Subcutaneous adipose tissue (tissue), 4 donors: ENCODE data around the gene CSNK1E. TPM values are rescaled to one million over a fixed set of nuclear protein-coding genes. Genes with fewer than 3 reads are reported as not detected.

Source experiments
- CTCF ChIP-seq: fragments of 450-650 bp; IDR thresholded peaks from one replicate; pipeline ENCODE4 v1.5.1; 2016; ENCODE audit warnings: low read depth, mild to moderate bottlenecking, control low read depth, antibody characterized with exemption, moderate library complexity
- total RNA-seq, 4 donors: library from RNA; depleted of rRNA; stranded (reverse); fragments of >200 nt; gene quantifications; one replicate each; pipeline ENCODE4 v1.1.0, GENCODE V29; 2016

The CSNK1E gene
- total RNA-seq, 4 donors from 2014 or later, result 59.7 to 156 (median 90.5) TPM

GRCh38 chr22:38336699-38337098 lies 19.5 kb upstream of the CSNK1E start:
- no peak for TF ChIP-seq CTCF

- no peak for TF ChIP-seq CTCF
Measured at GRCh38 chr22:38335077-38335476, 17.8 kb upstream of the CSNK1E start.

GRCh38 chr22:38327805-38328204 lies 10.6 kb upstream of the CSNK1E start:
- no peak for TF ChIP-seq CTCF

- TF ChIP-seq CTCF, result no peak
Measured at GRCh38 chr22:38327396-38327795, 10.2 kb upstream of the CSNK1E start.

- TF ChIP-seq CTCF, result no peak
Measured at GRCh38 chr22:38325587-38325986, 8.4 kb upstream of the CSNK1E start.

- no peak for TF ChIP-seq CTCF
Measured at GRCh38 chr22:38320605-38321402, 3.6 kb upstream of the CSNK1E start.

- no peak for TF ChIP-seq CTCF
Measured at GRCh38 chr22:38318792-38319773, 1.9 kb upstream of the CSNK1E start.
